ENCODE results near the gene DIPK1C. TPM values are rescaled to one million over a fixed set of nuclear protein-coding genes. Genes with fewer than 3 reads are reported as not detected.

Gene DIPK1C
- total RNA-seq, 3 donors from 2014 or later: 0.14 to 0.98 TPM; not detected in 1

GRCh38 chr18:74412116-74412880 lies 44.8 kb downstream of the DIPK1C start:
- no peak overlapping the region for H3K4me3 ChIP-seq
- no peak for ATAC-seq
- H3K36me3 ChIP-seq (ENCODE audit: low read depth): no peaks in the 10 kb centered on the region
- intact Hi-C loops (cut with DNase I, micrococcal nuclease): no loop called here
- H3K4me1 ChIP-seq (ENCODE audit: low read depth): no peaks in the 10 kb centered on the region
- TF ChIP-seq CTCF (IDR thresholded peaks at IDR 0.05): no peak
- DNase-seq: no peak
- H3K9me3 ChIP-seq: no peaks in the 10 kb centered on the region

GRCh38 chr18:74411475-74411874 lies 45.6 kb downstream of the DIPK1C start:
- no peak for ATAC-seq
- intact Hi-C loops (cut with DNase I, micrococcal nuclease): no loop called here
- no peak for DNase-seq
- Histone ChIP-seq H3K4me3 (no peak overlapping the region), H3K9me3 (no peaks in the 10 kb centered on the region), H3K4me1 (ENCODE audit: low read depth) (no peaks in the 10 kb centered on the region), H3K36me3 (ENCODE audit: low read depth) (no peaks in the 10 kb centered on the region)
- TF ChIP-seq CTCF (IDR thresholded peaks at IDR 0.05): no peak

- H3K36me3 ChIP-seq (ENCODE audit: low read depth): no peaks in the 10 kb centered on the region
- no peaks in the 10 kb centered on the region for H3K9me3 ChIP-seq
- ATAC-seq: no peak
- H3K4me3 ChIP-seq: no peak overlapping the region
- intact Hi-C loops (cut with DNase I, micrococcal nuclease): no loop called here
- no peak for TF ChIP-seq CTCF (IDR thresholded peaks at IDR 0.05)
- H3K4me1 ChIP-seq (ENCODE audit: low read depth): no peaks in the 10 kb centered on the region
- DNase-seq: no peak
Observed at GRCh38 chr18:74410441-74410992, 46.6 kb downstream of the DIPK1C start.

- no peak for ATAC-seq
- no peak for DNase-seq
- TF ChIP-seq CTCF (IDR thresholded peaks at IDR 0.05): no peak
Observed at GRCh38 chr18:74407888-74408287, 49.2 kb downstream of the DIPK1C start.

GRCh38 chr18:74402806-74403433 lies 54.2 kb downstream of the DIPK1C start:
- no peak overlapping the region for H3K4me3 ChIP-seq
- H3K9me3 ChIP-seq: no peaks in the 10 kb centered on the region
- TF ChIP-seq CTCF (IDR thresholded peaks at IDR 0.05): no peak
- DNase-seq (no peak), ATAC-seq (no peak)
- intact Hi-C loops (cut with DNase I, micrococcal nuclease): no loop called here
- H3K36me3 ChIP-seq (ENCODE audit: low read depth): no peaks in the 10 kb centered on the region
- no peaks in the 10 kb centered on the region for H3K4me1 ChIP-seq (ENCODE audit: low read depth)

More at GRCh38 chr18:74407888-74408287, 49.2 kb downstream of the DIPK1C start:
- Histone ChIP-seq H3K36me3 (ENCODE audit: low read depth) (no peaks in the 10 kb centered on the region), H3K4me1 (ENCODE audit: low read depth) (no peaks in the 10 kb centered on the region), H3K9me3 (no peaks in the 10 kb centered on the region), H3K4me3 (no peak overlapping the region)
- intact Hi-C loops (cut with DNase I, micrococcal nuclease): no loop called here
